Adipocyte (in vitro differentiated cells): ENCODE data around the gene SOX5.

Experiments used
- DNase-seq: peaks from one replicate; pipeline ENCODE4 v3.0.0-alpha.2; 2015; ENCODE audit warnings: low read depth
- H3K27me3 ChIP-seq: replicated peaks from 2 replicates; pipeline ENCODE4 v1.7.0; 2013; ENCODE audit warnings: mild to moderate bottlenecking, low read length, moderate library complexity; ENCODE audit not compliant: control insufficient read depth, insufficient read depth
- H3K36me3 ChIP-seq: 2 replicates; pipeline ENCODE4 v1.7.0; 2013; ENCODE audit warnings: low read length, mild to moderate bottlenecking, moderate library complexity; ENCODE audit not compliant: control insufficient read depth, insufficient read depth, severe bottlenecking
- H3K4me1 ChIP-seq: 2 replicates; pipeline ENCODE4 v1.7.0; 2013; ENCODE audit warnings: mild to moderate bottlenecking, low read length, moderate library complexity; ENCODE audit not compliant: control insufficient read depth, insufficient read depth
- H3K4me3 ChIP-seq: 2 replicates; pipeline ENCODE4 v1.7.0; 2013; ENCODE audit warnings: mild to moderate bottlenecking, low read length, moderate library complexity
- H3K9ac ChIP-seq: 2 replicates; pipeline ENCODE4 v1.7.0; 2013; ENCODE audit warnings: mild to moderate bottlenecking, low read length, moderate library complexity
- H3K9me3 ChIP-seq: 2 replicates; pipeline ENCODE4 v1.7.0; 2013; ENCODE audit warnings: mild to moderate bottlenecking, low read length, moderate library complexity; ENCODE audit not compliant: control insufficient read depth

Gene SOX5

GRCh38 chr12:23949348-23950209, at the start of gene SOX5:
TSS of gene SOX5 (minus strand) at chr12:23949670. CDS start at chr12:23949601, 69 bp downstream.
- peak within 1 kb of the TSS; percentile 41 for H3K9ac ChIP-seq
- no peak for DNase-seq
- H3K27me3 ChIP-seq, result no peaks in the 10 kb centered on the region
- H3K4me1 ChIP-seq, result peaks cover 12% of the 10 kb centered on the region
- H3K4me3 ChIP-seq, result peak within 1 kb of the TSS; percentile 91
- H3K9me3 ChIP-seq, result no peaks in the 10 kb centered on the region
- H3K36me3 ChIP-seq, result no peaks in the 10 kb centered on the region

- Histone ChIP-seq H3K27me3 (no peaks in the 10 kb centered on the region), H3K4me1 (no peaks in the 10 kb centered on the region), H3K4me3 (no peak overlapping the region), H3K36me3 (no peaks in the 10 kb centered on the region), H3K9ac (no peak overlapping the region), H3K9me3 (no peaks in the 10 kb centered on the region)
- no peak for DNase-seq
Observed at GRCh38 chr12:23987046-23987445, 37.6 kb upstream of the SOX5 start.

- Histone ChIP-seq H3K9ac (no peak overlapping the region), H3K4me1 (no peaks in the 10 kb centered on the region), H3K4me3 (no peak overlapping the region), H3K27me3 (no peaks in the 10 kb centered on the region), H3K36me3 (no peaks in the 10 kb centered on the region), H3K9me3 (no peaks in the 10 kb centered on the region)
- no peak for DNase-seq
Observed at GRCh38 chr12:23980826-23981225, 31.4 kb upstream of the SOX5 start.

- no peaks in the 10 kb centered on the region for H3K9me3 ChIP-seq
- no peak overlapping the region for H3K9ac ChIP-seq
- no peaks in the 10 kb centered on the region for H3K4me1 ChIP-seq
- DNase-seq, result no peak
- no peaks in the 10 kb centered on the region for H3K36me3 ChIP-seq
- H3K4me3 ChIP-seq, result no peak overlapping the region
- H3K27me3 ChIP-seq, result no peaks in the 10 kb centered on the region
Observed at GRCh38 chr12:23964812-23965211, 15.3 kb upstream of the SOX5 start.

GRCh38 chr12:23959826-23960225, 10.4 kb upstream of the SOX5 start:
- Histone ChIP-seq H3K9me3 (no peaks in the 10 kb centered on the region), H3K4me3 (no peak overlapping the region), H3K36me3 (no peaks in the 10 kb centered on the region), H3K27me3 (no peaks in the 10 kb centered on the region), H3K9ac (no peak overlapping the region), H3K4me1 (no peaks in the 10 kb centered on the region)
- no peak for DNase-seq

- no peak for DNase-seq
- peaks cover 7% of the 10 kb centered on the region for H3K4me1 ChIP-seq
- no peaks in the 10 kb centered on the region for H3K36me3 ChIP-seq
- no peaks in the 10 kb centered on the region for H3K27me3 ChIP-seq
- H3K9me3 ChIP-seq, result no peaks in the 10 kb centered on the region
- H3K4me3 ChIP-seq, result no peak overlapping the region
- H3K9ac ChIP-seq, result no peak overlapping the region
Observed at GRCh38 chr12:23954332-23954731, 4.9 kb upstream of the SOX5 start.

- Histone ChIP-seq H3K4me1 (peaks cover 12% of the 10 kb centered on the region), H3K4me3 (no peak overlapping the region), H3K27me3 (no peaks in the 10 kb centered on the region), H3K9me3 (no peaks in the 10 kb centered on the region), H3K9ac (no peak overlapping the region), H3K36me3 (no peaks in the 10 kb centered on the region)
- DNase-seq, result no peak
Observed at GRCh38 chr12:23952071-23952470, 2.6 kb upstream of the SOX5 start.

- H3K4me3 ChIP-seq, result peak overlapping the region; percentile 91
- DNase-seq, result no peak
- peaks cover 12% of the 10 kb centered on the region for H3K4me1 ChIP-seq
Observed at GRCh38 chr12:23950775-23951451, 1.4 kb upstream of the SOX5 start.

GRCh38 chr12:23950210-23950774, 822 bp upstream of the SOX5 start:
- Histone ChIP-seq H3K9me3 (no peaks in the 10 kb centered on the region), H3K4me1 (peaks cover 12% of the 10 kb centered on the region), H3K36me3 (no peaks in the 10 kb centered on the region), H3K4me3 (peak overlapping the region; percentile 91), H3K9ac (peak overlapping the region; percentile 41), H3K27me3 (no peaks in the 10 kb centered on the region)
- DNase-seq, result peak; percentile 3

More at GRCh38 chr12:23950775-23951451, 1.4 kb upstream of the SOX5 start:
- H3K27me3 ChIP-seq, result no peaks in the 10 kb centered on the region
- H3K9me3 ChIP-seq, result no peaks in the 10 kb centered on the region
- H3K9ac ChIP-seq, result peak overlapping the region; percentile 41
- no peaks in the 10 kb centered on the region for H3K36me3 ChIP-seq

GRCh38 chr12:23948291-23948690, 1.2 kb downstream of the SOX5 start:
- Histone ChIP-seq H3K36me3 (no peaks in the 10 kb centered on the region), H3K27me3 (no peaks in the 10 kb centered on the region), H3K9ac (no peak overlapping the region), H3K9me3 (no peaks in the 10 kb centered on the region), H3K4me1 (peaks cover 12% of the 10 kb centered on the region), H3K4me3 (no peak overlapping the region)
- no peak for DNase-seq

- DNase-seq, result no peak
- Histone ChIP-seq H3K27me3 (no peaks in the 10 kb centered on the region), H3K4me1 (peaks cover 12% of the 10 kb centered on the region), H3K9ac (no peak overlapping the region), H3K36me3 (no peaks in the 10 kb centered on the region), H3K9me3 (no peaks in the 10 kb centered on the region), H3K4me3 (no peak overlapping the region)
Observed at GRCh38 chr12:23947395-23947794, 2.1 kb downstream of the SOX5 start.
